Osteoblast (primary cell): ENCODE data around the gene PDHX. TPM values are rescaled to one million over a fixed set of nuclear protein-coding genes. Genes with fewer than 3 reads are reported as not detected.

Source experiments
- DNase-seq: peaks from one replicate; pipeline ENCODE4 v3.0.0; 2011; ENCODE audit warnings: low spot score, mixed read lengths; ENCODE audit not compliant: insufficient read length; ENCODE audit errors: missing footprints
- H2AFZ ChIP-seq: 2 replicates; pipeline ENCODE4 v1.6.0; 2011; ENCODE audit warnings: mild to moderate bottlenecking, low read length
- H3K27ac ChIP-seq: 2 replicates; pipeline ENCODE4 v1.5.1; 2011; ENCODE audit warnings: mild to moderate bottlenecking, low read depth, low read length, moderate library complexity
- H3K27me3 ChIP-seq: 2 replicates; pipeline ENCODE4 v1.6.0; 2012; ENCODE audit warnings: mild to moderate bottlenecking, control low read depth, inconsistent platforms, low read length, moderate library complexity; ENCODE audit not compliant: insufficient read depth
- H3K36me3 ChIP-seq: 2 replicates; pipeline ENCODE4 v1.5.1; 2011; ENCODE audit warnings: mild to moderate bottlenecking, low read length, control low read depth, moderate library complexity; ENCODE audit not compliant: insufficient read depth
- H3K4me1 ChIP-seq: 2 replicates; pipeline ENCODE4 v1.5.1; 2011; ENCODE audit warnings: mild to moderate bottlenecking, low read length, control low read depth, moderate library complexity; ENCODE audit not compliant: insufficient read depth
- H3K4me2 ChIP-seq: 2 replicates; pipeline ENCODE4 v1.6.0; 2011; ENCODE audit warnings: mild to moderate bottlenecking, low read length; ENCODE audit not compliant: insufficient read depth
- H3K4me3 ChIP-seq: fragments of 200-600 bp; sonication (generic); 3 replicates; pipeline ENCODE4 v1.5.1; 2012; ENCODE audit warnings: mild to moderate bottlenecking, low read length, inconsistent platforms; ENCODE audit not compliant: insufficient read depth
- H3K79me2 ChIP-seq: 2 replicates; pipeline ENCODE4 v1.6.0; 2012; ENCODE audit warnings: mild to moderate bottlenecking, low read length, control low read depth, inconsistent platforms; ENCODE audit not compliant: insufficient read depth
- H3K9me3 ChIP-seq: 2 replicates; pipeline ENCODE4 v1.5.1; 2011; ENCODE audit warnings: low read depth, low read length, control low read depth
- H4K20me1 ChIP-seq: 2 replicates; pipeline ENCODE4 v1.6.0; 2012; ENCODE audit warnings: mild to moderate bottlenecking, low read length, control low read depth; ENCODE audit not compliant: insufficient read depth
- total RNA-seq: library from RNA; depleted of rRNA; stranded (reverse); fragments of >200 nt; gene quantifications from 2 replicates; pipeline ENCODE4 v1.2.3, GENCODE V29; 2012
- TF ChIP-seq, protein P1 (sequence below): IDR thresholded peaks from 2 replicates; pipeline ENCODE4 v1.5.1; 2011; ENCODE audit warnings: mild to moderate bottlenecking, low read depth, low read length, moderate library complexity; ENCODE audit errors: extremely low read depth

PDHX gene
- total RNA-seq, 1 donor: 29.7 TPM

DNA sequence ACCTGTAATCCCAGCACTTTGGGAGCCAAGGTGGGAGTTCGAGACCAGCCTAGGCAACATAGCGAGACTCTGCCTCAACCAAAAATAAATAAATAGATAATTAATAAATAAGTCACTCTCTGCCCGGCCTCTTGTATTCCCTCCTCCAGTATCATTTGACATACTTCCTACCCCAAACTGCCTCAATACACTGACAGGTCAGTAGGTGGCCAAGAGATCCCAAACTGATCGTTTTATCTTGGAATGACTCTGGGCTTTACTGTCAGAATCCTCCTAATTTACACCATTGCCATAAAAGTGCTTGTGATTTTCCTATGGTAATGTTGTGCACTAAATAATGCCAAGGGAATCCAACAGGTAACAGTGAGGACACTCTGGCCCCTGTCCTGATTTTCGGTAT is 94.2 kb downstream of the PDHX start:
- Histone ChIP-seq H3K9me3 (no peaks in the 10 kb centered on the region), H3K36me3 (no peaks in the 10 kb centered on the region), H3K27ac (no peak overlapping the region), H3K27me3 (no peaks in the 10 kb centered on the region), H3K4me2 (no peak overlapping the region), H3K79me2 (no peaks in the 10 kb centered on the region), H4K20me1 (no peaks in the 10 kb centered on the region), H3K4me3 (no peak overlapping the region), H3K4me1 (peaks cover 30% of the 10 kb centered on the region), H2AFZ (no peak overlapping the region)
- no peak for DNase-seq
- TF ChIP-seq, protein P1, sequence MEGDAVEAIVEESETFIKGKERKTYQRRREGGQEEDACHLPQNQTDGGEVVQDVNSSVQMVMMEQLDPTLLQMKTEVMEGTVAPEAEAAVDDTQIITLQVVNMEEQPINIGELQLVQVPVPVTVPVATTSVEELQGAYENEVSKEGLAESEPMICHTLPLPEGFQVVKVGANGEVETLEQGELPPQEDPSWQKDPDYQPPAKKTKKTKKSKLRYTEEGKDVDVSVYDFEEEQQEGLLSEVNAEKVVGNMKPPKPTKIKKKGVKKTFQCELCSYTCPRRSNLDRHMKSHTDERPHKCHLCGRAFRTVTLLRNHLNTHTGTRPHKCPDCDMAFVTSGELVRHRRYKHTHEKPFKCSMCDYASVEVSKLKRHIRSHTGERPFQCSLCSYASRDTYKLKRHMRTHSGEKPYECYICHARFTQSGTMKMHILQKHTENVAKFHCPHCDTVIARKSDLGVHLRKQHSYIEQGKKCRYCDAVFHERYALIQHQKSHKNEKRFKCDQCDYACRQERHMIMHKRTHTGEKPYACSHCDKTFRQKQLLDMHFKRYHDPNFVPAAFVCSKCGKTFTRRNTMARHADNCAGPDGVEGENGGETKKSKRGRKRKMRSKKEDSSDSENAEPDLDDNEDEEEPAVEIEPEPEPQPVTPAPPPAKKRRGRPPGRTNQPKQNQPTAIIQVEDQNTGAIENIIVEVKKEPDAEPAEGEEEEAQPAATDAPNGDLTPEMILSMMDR: no peak

DNA sequence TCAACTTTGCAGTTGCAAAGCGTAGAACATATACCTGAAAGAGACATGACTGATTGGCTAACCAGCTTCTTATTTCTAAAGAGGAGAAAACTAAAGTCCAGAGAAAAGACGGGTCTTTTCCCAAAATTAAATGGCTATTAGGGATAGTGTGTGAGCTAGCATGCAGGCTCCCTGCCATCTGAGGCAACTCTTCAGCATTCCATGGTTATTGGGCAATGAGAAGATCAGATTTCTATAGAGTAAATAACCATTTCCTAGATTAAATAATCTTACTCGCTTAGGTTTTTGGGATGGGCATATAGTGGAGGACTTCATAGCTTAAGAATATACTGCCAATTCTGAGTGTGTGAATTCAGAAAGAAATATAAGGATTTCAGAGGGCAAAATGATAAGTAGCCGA is 95.0 kb downstream of the PDHX start:
- H3K4me1 ChIP-seq: peaks cover 30% of the 10 kb centered on the region
- no peak for DNase-seq
- H3K36me3 ChIP-seq: no peaks in the 10 kb centered on the region
- H3K9me3 ChIP-seq: no peaks in the 10 kb centered on the region
- peak overlapping the region; percentile 24 for H3K27ac ChIP-seq
- no peaks in the 10 kb centered on the region for H4K20me1 ChIP-seq
- H3K27me3 ChIP-seq: no peaks in the 10 kb centered on the region
- H2AFZ ChIP-seq: no peak overlapping the region
- TF ChIP-seq, protein P1: no peak
- no peak overlapping the region for H3K4me3 ChIP-seq
- H3K4me2 ChIP-seq: peak overlapping the region; percentile 17
- H3K79me2 ChIP-seq: no peaks in the 10 kb centered on the region

DNA sequence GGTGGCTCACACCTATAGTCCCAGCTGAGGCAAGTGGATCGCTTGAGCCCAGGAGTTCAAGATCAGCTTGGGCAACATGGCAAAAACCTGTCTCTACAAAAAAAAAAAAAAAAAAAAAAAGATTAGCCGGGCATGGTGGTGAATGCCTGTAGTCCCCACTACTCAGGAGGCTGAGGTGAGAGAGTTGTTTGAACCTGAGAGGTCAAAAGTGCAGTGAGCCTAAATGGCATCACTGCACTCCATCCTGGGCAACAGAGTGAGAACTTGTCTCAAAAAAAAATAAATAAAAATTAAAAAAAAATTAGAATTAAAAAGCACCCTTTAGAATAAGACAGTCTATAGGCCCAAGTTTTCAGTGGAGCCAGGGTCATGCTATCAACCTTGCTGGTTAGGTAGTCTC is 95.5 kb downstream of the PDHX start:
- no peak for DNase-seq
- no peak overlapping the region for H3K4me3 ChIP-seq
- H4K20me1 ChIP-seq: no peaks in the 10 kb centered on the region
- no peaks in the 10 kb centered on the region for H3K36me3 ChIP-seq
- TF ChIP-seq, protein P1: no peak
- H3K27ac ChIP-seq: no peak overlapping the region
- H3K4me2 ChIP-seq: no peak overlapping the region
- H3K27me3 ChIP-seq: no peaks in the 10 kb centered on the region
- no peaks in the 10 kb centered on the region for H3K79me2 ChIP-seq
- no peaks in the 10 kb centered on the region for H3K9me3 ChIP-seq
- peaks cover 30% of the 10 kb centered on the region for H3K4me1 ChIP-seq
- no peak overlapping the region for H2AFZ ChIP-seq

DNA sequence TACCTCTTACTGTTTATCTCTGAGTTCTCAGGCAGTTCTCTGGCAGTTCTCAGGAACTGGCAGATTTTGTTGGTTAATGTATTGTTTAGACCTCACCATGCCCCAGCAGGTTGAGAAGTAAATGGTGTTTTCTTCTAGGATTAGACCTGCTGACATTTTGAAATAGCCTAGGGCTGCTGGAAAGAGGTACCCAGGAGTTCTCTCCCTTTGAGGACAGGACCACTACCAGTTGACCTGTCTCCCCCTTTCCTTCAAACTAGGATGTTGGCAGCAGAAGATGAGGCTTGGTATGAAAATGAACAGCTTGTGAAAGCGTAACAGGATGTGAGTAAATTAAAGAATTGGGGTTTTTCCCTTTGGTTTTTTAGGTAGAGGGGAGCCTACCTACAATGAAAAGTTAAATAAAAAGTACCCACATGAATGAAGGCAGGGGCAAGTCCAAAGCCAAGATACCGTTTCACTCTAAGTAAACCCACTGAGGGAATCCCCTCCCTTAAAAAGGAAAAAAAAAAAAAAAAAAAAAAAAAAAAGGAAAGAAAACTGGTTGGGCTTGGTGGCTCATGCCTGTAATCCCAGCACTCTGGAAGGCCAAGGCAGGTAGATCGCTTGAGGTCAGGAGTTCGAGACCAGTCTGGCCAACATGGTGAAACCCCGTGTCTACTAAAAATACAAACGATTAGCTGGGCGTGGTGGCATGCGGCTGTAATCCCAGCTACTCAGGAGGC is 96.2 kb downstream of the PDHX start:
- no peak overlapping the region for H3K27ac ChIP-seq
- H2AFZ ChIP-seq: no peak overlapping the region
- H3K4me2 ChIP-seq: no peak overlapping the region
- no peak overlapping the region for H3K4me3 ChIP-seq
- H3K36me3 ChIP-seq: no peaks in the 10 kb centered on the region
- DNase-seq: no peak
- TF ChIP-seq, protein P1: no peak
- no peaks in the 10 kb centered on the region for H3K27me3 ChIP-seq
- H4K20me1 ChIP-seq: no peaks in the 10 kb centered on the region
- peaks cover 28% of the 10 kb centered on the region for H3K4me1 ChIP-seq
- H3K9me3 ChIP-seq: no peaks in the 10 kb centered on the region
- no peaks in the 10 kb centered on the region for H3K79me2 ChIP-seq
